GM19438 (cell line): ENCODE results near the gene LRRN3.
"Not testable (repeated sequence)": the region's sequence is repeated elsewhere in the genome, so short reads cannot be mapped to it uniquely, and the experiment has no call there.

Experiments
- ATAC-seq: cut with Tn5 transposase; IDR thresholded peaks from one replicate; pipeline ENCODE4 v1.9.1; 2021; ENCODE audit warnings: low read depth; ENCODE audit not compliant: unreplicated experiment

The LRRN3 gene

DNA sequence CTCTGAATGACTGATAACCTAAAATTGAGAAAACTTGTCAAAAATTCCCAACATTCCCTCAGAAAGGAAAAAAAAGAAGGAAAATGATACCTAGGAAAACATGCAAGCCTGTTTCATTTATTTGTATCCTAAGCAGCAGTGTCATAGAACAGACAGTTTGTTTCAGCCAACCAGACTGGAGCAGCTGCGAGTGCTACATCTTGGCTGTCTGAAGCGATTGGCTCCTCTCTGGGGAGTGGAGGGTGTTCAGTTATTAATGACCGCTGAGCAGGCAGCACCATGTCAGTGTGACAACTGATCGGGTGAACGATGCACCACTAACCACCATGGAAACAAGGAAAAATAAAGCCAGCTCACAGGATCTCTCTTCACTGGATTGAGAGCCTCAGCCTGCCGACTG, at the start of gene LRRN3:
Gene LRRN3 (plus strand): TSS at position 282 of the 400 bp plus-strand sequence. CDS start 31,646 bp downstream, outside the sequence.
- ATAC-seq, result no peak

DNA sequence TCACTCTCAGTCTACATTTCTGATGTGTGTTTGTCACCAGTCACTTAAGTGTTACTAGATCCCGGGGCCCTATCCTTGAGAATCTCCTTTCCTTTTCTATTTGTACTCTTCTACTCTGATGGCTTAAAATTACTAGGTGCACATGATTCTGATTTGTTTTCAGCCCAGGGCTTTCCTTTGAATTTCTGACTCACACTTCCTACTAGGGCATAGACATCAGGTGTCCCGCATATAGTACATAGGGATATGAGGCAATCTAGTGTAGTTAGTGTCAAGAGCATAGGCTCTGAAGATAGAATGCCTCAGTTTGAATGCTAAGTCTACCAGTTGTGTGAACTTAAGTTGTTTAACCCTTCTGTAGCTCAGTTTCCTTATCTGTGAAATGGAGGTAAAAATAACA, 49.4 kb upstream of the LRRN3 start:
- no peak for ATAC-seq

DNA sequence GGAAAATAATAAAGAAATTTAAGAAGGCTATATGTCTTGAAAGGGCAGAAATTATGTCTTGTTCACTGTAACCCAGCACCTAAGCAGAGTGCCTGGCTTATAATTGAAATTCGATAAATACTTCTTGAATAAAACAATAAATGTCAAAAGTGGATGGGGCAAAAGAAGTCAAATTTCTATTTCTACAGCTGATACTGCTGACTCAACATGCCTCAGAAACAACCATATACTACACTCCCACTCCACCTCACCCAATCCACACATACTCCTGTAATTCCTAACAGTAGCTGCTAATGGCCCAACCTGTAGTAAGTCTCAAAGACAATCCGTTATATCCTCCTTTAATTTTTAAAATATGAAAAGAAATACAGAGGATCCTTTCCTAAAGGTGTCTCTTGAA, 48.1 kb upstream of the LRRN3 start:
- ATAC-seq, result no peak

DNA sequence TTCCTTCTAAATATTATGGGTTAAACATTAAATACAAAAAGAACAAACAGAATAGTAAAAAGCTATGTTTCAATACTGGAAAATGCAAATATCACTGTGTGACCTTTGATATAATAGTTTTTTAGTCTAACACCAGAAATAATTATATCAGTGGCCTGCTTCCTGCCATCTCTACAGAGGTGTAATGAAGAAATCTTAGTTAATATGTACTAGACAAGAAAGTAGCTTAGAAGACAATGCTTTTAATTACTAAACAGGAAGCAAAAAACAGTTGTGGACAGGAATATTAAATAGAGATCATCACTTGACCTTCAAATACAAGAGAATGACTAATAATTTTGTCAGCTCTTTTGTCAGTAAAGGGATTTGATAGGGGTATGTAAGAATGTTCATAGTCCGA, 47.4 kb upstream of the LRRN3 start:
- peak; percentile 94 for ATAC-seq

DNA sequence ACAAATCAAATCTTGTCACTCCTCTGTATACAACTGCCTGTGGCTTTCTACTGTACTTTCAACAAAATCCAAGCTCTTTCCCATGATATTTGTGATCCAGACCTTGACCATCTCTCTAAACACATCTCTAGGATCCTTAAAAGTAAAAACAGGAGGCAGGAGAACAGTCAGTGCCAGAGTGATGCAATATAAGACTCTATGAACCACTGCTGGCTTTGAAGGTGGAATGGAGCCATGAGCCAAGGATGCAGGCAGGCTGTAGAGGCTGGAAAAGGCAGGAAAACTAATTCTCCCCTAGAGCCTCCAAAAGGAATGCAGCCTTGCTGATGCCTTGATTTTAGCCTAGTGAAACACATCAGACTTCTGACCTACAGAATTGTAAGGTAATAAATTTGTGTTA, 45.5 kb upstream of the LRRN3 start:
- ATAC-seq, result no peak

DNA sequence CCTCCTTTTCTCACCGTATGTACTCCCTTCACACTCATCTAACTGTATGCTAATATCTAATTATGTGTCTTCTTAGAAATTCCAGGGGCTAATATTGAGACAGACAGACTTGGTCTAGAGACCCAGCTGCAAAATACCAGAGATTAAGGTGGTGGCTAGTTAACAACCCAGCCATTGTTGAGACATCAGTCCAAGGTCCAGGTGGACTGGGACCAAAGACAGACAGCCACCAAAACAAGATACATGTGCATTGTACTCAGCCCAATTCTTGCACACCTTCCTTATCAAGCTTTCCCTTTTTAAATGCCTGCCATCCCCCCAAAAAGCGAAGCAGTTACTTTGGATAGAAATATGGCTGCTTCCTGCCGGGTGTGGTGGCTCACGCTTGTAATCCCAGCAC, 43.3 kb upstream of the LRRN3 start:
- ATAC-seq, result no peak

DNA sequence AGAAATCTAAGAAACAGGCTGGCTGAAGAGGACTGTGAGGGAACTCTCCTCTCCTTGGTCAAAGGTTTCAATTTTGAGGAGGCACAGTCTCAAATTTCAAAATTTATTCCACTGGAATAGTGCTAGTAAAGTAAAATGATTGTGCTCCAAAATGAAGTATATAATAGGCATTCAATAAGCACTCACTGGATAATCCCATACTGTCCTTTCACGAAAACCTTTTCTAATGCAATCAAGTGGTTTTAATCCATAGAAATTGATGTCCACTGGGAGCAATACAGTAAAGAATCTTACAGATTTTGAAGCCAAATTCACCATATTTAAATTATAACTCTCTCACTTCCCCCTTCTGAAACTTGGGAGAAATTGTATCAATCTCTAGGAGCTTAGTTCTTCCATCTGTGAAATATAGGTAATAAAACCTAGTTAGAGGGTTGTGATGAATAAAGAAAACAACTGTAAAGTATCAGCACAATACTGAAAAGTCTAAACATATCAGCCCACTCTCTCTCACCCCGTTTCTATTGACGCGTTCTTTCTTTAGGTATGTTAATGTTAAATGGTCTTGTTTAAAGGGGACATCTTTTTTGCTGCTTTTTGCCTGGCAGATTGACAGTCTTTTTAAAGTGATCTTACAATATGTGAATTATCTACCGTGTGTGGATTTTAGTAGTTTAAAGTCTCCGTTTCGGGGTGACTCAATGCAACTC, 40.8 kb upstream of the LRRN3 start:
- ATAC-seq, result no peak

DNA sequence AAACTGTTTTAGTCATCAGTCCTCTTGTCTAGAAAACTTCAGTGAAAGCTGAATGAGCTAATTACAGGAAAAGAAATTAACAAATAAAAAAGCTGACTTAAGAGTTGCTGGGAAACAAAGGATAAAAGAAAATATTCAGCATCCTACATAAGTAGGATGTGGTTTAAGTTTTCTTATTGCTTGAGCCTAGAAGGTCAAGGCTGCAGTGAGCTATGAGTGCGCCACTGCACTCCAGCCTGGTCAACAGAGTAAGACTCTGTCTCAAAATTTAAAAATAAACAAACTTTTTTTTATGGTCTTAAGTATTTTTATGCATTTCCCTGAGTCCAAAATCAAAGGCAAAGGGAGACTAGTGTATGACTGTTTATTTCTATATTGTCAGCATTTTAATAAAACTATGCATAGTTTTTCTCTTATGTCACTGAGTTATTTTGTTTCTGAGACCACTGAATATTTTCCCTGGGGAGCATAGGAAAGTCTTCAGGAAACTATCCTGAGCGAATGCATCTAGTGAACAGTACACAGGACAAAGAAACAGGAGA, 40.0 kb upstream of the LRRN3 start:
- no peak for ATAC-seq

DNA sequence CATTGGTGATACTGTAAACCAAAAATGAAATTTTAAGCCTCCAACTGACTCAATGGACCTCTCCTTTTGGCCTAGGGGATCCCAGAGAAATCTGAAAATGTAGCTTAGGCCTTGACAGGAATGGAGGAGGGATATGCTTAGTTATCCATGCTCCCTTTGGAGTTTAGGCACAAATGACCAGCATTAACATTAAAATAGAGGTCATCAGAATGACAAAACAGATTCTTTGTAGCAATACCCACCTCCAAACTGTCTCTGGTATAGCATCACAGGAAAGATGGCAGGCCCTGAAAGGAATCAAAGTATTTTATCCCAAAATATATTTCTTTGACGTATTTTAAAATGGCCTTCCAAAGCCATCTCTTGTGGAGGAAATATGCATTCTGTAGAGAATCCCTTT, 39.1 kb upstream of the LRRN3 start:
- ATAC-seq, result no peak

DNA sequence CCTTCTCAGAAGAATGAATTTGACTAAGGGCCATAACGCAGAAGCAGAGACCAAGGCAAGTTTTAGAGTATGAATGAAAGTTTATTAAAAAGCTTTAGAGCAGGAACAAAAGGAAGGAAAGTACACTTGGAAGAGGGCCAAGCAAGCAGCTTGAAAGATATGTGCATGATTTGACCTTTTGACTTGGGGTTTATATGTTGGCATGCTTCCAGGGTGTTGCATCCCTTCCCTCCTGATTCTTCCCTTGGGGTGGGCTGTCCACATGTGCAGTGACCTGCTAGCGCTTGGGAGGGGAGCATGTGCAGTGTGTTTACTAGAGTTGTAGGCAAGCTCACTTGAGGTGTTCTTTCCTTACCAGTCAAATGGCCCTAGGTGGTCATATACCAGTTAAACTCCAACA, 37.9 kb upstream of the LRRN3 start:
- no peak for ATAC-seq

DNA sequence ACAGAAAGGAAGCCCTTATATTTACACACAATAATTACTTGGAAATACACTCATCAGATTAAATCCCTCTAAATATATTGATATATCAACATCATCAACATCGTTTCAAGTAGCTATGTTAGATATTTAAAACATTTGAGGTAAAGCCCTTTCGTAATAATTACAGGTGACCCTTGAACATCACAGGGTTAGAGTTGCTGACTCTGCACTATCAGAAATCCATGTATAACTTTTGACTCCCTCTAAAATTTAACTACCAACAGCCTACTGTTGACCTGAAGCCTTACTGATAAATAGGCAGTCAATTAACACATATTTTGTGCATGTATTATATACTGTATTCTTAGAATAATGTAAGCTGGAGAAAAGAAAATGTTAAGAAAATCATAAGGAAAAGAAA, 34.6 kb upstream of the LRRN3 start:
- ATAC-seq, result no peak

DNA sequence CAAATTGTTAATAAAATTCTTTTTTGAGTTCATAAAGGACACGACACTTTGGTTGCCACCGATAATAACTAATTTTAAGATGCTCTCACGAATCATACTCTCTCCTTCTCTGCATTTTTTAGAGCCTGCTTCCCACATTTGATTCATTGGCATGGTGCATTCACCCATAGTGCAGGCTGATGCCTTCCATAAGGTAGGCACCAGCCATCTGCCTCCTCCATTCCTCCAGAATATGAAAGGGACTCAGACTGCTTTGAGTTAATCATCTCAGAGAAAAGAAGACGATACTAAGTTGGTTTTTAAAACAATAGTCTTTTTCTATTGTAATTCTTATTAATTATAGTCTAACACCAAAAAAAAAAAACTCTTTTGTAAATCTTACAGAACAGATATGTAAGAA, 33.9 kb upstream of the LRRN3 start:
- no peak for ATAC-seq

DNA sequence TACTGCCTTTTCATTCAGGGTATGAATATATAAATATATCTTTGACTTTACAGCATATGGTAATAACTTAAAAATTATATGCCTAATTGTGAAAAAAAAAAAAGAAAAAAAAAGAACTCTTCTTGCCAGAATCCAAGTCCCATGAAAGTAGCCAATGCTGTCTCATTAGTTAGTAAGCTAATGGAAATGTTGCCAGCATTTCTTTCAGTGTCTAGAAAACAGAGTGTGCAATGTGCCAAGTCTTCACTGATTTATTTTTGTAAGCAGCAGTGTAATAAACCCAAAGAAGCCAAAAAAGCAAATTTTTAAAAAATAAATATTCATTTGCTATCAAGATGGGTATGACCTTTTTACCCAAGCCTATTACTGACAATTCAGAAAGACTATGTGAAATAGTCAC, 31.1 kb upstream of the LRRN3 start:
- no peak for ATAC-seq

DNA sequence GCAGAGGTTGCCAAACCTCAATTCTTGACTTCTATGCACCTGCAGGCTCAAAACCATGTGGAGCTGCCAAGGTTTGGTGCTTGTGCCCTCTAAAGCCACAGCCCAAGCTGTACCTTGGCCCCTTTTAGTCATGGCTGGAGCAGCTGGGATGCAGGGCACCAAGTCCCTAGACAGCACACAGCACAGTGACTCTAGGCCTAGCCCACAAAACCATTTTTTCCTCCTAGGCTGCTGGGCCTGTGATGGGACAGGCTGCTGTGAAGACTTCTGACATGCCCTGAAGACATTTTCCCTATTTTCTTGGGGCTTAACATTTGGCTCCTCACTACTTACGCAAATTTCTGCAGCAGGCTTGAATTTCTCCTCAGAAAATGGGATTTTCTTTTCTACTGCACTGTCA, 27.8 kb upstream of the LRRN3 start:
- no peak for ATAC-seq

DNA sequence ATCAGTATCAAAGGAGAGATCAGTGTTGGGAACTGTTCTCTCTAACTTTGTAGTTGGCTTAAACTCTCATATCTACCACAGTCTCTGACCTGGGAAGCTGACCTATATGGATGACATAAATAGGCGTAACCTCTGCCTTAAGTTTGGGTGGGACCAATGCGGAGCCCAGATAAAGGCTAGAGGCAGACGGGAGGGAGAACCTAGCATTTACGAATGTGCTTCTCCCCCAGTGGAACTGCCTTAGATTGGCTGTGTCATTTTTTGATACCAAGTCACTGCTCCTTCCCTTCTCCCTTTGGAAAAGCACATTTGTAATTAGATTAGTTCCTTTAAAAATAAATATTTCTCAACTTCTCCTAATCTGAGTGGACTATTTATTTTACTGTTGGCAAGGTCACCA, 23.7 kb upstream of the LRRN3 start:
- ATAC-seq, result no peak

DNA sequence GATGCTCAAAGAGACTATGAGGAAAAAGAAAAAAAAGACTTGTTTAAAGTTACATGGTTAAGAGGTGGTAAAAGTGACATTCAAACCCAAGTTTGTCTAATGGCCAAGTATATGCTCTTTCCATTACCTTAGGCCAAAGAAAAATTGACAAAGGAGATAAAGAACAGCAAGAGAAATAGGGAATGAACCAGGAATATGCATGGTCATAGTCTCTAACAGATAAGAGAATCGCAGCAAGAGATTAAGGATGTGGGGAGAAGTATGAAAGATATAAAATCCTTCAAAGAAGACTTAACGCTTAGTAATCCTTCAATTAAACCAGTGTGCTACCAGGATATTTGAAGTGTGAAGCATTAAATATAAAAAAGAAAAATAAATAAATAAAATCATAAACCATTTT, 23.2 kb upstream of the LRRN3 start:
- no peak for ATAC-seq

DNA sequence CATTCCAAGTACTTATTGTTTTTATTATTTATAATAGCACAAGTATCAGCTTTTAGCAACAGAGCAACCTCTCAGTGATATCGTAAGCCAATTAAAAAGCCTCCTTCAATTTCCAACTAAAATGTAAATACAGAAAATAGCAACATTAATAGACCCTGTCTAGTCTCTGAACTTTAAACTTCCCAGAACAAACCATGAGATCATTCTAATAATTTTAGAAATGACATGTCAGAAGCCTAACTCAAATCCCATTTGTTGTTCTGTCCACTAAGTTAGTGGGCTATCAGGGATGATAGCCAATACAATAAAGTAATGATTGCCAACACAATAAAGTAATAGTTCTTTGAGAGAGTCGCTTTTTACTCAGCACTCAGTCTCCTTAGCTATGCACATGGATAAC, 22.3 kb upstream of the LRRN3 start:
- no peak for ATAC-seq

DNA sequence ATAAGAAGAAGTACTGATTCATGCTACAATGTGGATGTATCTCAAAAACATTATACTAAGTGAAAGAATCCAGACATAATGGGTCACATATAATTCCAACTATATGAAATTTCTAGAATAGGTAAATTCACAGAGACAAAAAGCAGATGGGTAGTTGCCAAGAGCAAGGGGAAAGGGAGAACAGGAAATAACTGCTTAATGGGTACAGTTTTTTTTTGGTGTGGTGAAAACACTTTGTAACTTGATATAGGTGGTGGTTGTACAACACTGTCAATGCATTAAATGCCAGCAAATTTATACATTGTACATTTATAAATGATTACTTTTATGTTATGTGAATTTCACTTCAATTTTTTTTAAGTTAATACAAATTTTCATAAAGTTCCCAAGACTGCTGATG, 19.4 kb upstream of the LRRN3 start:
- ATAC-seq, result no peak

DNA sequence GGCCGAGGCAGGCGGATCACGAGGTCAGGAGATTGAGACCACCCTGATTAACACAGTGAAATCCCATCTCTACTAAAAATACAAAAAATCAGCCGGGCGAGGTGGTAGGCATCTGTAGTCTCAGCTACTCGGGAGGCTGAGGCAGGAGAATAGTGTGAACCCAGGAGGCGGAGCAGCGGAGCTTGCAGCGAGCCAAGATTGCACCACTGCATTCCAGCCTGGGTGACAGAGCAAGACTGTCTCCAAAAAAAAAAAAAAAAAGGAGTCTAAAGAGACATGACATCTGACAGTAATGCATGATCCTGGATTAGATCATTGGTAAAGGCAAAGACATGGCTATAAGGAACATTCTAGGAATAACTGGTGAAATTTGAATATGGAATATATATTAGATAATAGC, 18.3 kb upstream of the LRRN3 start:
- ATAC-seq, result not testable (repeated sequence)

DNA sequence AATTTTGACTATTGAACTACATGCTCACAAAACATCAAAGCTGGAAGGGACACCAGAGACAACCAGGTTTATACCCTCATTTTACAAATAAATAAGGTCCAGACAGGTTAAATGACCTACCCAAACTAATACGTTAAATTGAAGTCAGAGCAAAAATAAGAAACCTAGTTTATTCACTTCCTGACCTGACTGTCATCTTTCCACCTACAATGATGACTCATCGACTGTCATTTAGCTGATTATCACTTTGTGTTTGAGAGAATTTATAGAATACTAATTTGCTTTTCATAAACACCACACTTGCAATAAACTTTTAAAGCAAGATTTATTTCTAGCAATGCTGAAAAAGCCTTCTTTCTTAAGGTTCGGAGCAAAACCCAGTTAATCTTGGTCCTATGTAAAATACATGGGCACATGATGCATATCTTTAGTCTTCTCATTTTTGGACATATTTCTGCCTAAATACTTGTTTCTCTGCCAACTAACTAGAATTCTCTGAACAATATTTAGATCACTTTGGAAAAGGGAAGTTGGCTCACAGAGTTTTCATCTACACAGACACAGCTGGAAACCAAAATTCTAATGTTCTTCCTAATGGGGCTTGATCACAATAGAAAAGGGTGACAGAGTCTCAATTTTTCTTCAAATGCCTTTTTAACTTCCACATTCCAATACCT, 16.7 kb upstream of the LRRN3 start:
- ATAC-seq, result no peak

DNA sequence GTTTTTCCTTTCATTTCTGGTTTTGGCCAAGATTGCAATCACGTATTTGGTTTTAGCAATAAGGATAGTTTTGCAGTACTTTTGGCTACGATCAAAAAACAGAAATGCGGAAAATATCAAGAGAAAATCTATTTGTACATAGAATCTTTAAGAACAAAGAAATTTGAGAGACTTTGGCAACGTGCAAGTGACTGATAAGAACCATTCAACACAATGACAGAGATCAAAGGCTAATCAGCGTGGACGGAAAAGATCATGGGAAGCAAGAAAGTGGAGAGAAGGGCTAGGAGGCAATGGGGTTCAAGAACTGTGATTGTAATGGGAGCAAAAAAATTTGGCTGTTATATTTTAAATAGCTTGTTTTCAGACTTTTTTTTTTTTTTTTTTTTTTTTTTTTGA, 16.2 kb upstream of the LRRN3 start:
- no peak for ATAC-seq

DNA sequence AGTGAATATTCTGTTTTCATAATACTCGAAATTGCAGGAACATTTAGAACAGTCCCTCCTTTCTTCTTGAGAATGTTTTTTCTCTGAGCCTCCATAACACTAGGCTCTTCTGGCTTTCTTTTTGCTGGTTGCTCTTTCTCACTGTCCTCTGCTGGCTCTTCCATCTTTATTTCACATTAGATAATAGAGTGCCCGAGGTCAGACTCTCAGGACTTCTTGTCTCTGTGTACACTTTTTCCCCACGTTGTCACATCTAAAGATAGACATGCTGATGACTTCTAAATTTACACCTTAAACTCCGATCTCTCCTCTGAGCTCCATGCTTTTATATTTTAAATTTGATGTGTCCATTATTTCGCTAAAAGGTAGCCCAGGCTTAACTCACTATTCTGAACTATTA, 15.4 kb upstream of the LRRN3 start:
- ATAC-seq, result no peak
